NCI-H526 treated with DMSO at 0.1 percent for 48 hours (cell line): ENCODE data around the gene RESP18.
"Not testable (repeated sequence)": the region's sequence is repeated elsewhere in the genome, so short reads cannot be mapped to it uniquely, and the experiment has no call there.

ENCODE experiments used
- DNase-seq: peaks from one replicate; lab custom pipeline; 2025; lab: John Stamatoyannopoulos, UW

RESP18 gene

DNA sequence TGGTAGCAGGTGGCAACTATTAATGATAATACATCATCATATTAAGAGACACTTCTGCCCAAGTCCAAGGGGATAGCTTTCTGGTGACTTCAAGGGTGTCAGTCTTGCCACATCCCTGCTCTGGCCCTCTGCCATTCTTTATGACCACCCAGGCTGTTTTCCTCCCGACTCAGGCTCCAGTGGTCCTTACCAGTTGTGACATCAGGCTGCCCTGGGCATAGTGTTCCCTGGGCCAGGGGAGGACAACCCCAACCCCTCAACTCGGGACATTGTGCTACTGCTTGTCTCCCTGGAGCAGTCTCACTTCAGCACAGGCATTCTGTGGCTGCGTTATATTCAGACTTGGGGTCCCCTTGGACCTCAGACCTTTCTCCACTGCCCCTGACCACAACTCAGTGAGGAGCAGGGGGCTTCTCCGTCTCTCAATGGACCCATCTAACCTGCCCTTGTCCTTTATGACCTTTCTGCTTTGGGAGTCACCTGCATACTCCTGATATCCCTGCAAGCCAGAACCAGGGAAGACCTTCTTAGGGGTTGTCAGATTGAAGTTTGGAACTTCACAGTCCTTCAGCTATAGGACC lies 40.5 kb downstream of the RESP18 start:
- DNase-seq: no peak

GRCh38 chr2:219291394-219291793 lies 41.1 kb downstream of the RESP18 start:
- no peak for DNase-seq

- DNase-seq: no peak
These were observed 42.0 kb downstream of the RESP18 start for GRCh38 chr2:219290381-219291171.

- DNase-seq: no peak
These were observed 42.8 kb downstream of the RESP18 start for GRCh38 chr2:219289537-219290361.

- DNase-seq: no peak
These were observed 43.4 kb downstream of the RESP18 start for GRCh38 chr2:219289195-219289536.

GRCh38 chr2:219287580-219288265 lies 44.8 kb downstream of the RESP18 start:
- DNase-seq: no peak

- DNase-seq: not testable (repeated sequence)
These were observed 45.5 kb downstream of the RESP18 start for GRCh38 chr2:219287116-219287440.

DNA sequence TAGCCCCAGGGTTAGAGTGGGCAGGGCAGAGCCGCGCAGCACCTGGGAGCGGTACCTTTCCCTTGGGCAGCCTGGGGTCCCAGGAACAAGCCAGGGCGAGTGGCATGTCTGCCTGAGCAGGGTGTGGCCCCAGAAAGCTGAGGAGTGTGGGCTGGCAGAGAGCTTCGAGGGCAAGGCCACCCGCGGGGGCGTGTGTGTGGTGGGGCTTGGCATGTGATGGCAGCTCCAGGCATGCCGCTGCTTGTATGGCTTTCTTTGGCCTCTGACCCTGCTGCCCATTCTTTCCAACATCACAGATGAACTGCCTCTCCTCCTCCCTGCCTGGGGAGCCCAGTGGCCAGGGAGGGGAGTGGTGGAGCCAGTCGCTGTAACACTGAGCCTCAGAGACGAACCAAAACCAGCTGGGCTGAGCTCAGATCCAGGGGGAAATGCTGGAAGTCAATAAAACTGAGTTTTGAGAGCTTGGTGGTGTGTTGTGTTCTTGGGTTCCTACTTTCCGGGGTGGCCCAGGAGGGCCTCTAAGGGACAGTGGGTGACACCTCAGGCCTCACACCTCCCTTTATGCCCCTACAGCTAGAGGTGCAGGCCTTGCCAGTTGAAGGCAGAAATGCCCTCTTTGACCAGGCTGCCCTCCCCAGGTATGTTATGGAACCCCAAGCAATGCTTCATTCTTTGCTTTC lies 46.0 kb downstream of the RESP18 start:
- DNase-seq: no peak

DNA sequence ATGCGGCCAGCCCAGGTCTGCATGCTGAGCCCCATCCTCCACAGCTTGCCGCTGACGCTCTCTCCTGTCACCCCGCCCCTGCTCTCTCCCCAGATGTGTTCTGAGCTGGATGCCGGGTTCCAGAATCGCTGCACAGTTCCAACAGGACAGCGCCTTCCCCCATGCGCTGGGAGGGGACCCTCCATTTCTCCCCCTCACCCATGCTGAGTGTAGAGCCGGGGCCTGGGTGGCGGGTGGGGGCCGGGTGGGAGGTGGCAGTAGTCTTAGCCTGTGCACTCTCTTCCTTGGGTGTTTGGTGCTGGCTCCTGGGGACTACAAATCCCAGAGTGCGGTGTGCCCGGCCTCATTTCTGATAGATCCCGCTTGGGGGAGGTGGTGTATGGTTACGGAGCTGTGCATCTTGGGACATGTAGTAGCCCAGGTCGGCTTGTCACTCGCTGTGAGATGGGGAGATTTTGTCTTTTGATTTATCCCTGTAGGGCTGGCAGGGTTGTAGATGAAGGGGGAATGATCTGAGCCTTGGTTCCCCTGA lies 46.6 kb downstream of the RESP18 start:
- DNase-seq: no peak

- no peak for DNase-seq
These were observed 47.2 kb downstream of the RESP18 start for GRCh38 chr2:219285373-219285735.

DNA sequence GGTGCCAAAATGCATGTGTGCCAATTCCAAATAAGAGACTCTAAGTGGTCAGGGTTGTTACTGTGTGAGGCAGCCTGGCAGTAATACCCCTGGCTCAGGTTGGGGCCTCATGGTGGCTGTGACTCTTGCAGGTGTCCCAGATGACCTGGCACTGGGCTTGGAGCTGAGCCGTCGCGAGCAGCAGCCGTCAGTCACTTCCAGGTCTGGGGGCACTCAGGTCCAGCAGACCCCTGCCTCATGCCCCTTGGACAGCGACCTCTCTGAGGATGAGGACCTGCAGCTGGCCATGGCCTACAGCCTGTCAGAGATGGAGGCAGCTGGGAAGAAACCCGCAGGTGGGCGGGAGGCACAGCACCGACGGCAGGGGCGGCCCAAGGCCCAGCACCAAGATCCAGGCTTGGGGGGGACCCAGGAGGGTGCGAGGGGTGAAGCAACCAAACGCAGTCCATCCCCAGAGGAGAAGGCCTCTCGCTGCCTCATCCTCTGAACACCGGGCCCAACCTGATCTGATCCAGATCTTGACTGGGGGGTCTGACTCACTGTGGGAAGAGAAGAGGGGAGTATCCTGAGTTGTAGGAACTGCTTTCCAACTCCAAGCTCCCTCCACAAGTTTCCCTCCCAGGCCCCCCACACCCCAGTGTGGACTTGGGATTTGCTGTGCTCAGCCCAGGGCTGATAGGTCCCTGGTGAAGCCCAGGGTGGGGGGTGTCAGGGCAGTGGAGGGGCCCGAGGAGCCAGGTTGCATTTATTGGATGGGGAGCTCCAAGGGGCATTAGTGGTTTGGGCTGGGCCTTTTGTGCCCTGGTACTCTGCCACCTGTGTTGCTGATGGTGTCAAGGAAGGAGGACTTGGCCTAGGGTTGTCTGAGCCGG lies 47.8 kb downstream of the RESP18 start:
- DNase-seq: no peak

- no peak for DNase-seq
These were observed 49.5 kb downstream of the RESP18 start for GRCh38 chr2:219282943-219283581.

DNA sequence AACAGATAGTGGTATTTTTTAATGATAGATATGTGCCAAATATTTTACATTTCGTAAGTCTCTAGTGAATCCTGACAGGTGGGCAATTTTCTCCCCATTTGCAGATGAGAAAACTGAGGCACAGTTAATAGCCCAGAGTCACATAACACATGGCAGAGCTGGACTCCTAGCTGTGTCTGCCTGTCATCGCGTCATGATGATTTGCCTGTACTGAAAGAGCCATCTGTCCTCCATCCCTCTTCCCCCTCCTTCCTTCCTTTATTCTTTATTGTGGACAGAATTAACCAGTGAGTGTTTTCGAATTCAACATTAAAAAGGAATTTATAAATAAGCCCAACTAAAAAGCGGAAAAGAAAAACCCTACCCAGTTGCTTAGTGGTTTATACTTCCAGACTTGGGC lies 50.2 kb downstream of the RESP18 start:
- DNase-seq: no peak

DNA sequence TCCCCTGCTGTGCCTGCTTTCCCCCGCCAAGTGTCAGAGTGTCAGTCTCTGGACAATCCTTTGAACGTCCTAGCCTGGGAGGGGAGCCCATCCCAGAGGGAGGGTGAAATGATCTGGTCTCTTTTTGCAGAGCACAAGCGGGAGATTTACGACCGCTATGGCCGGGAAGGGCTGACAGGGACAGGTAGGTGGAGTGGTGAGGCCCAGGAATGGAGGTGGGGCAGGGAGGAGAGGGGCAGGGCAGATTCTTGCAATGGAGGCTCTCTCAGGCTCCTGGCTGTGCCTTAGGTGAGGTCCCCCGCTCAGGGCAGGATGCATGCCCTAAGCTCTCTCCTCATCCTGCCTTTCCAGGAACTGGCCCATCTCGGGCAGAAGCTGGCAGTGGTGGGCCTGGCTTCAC lies 51.0 kb downstream of the RESP18 start:
- DNase-seq: no peak

DNA sequence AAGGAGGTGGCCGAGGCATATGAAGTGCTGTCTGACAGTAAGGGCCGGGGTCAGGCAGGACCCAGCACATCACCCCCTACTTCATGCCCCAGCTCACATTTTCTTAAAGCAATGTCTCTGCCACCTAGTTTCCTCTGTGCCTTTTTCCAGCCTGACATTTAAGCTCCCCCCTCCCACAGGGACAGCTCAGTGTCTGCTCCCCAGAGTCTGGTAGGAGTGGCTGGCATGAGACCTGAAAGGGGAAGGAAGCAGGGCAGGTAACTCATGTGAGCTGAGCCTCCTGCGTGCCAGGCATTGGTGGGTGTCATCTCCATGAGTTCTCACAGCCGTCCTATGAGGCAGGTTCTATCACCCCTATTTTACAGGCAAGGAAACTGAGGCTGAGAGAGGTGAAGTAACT lies 51.9 kb downstream of the RESP18 start:
- no peak for DNase-seq

DNA sequence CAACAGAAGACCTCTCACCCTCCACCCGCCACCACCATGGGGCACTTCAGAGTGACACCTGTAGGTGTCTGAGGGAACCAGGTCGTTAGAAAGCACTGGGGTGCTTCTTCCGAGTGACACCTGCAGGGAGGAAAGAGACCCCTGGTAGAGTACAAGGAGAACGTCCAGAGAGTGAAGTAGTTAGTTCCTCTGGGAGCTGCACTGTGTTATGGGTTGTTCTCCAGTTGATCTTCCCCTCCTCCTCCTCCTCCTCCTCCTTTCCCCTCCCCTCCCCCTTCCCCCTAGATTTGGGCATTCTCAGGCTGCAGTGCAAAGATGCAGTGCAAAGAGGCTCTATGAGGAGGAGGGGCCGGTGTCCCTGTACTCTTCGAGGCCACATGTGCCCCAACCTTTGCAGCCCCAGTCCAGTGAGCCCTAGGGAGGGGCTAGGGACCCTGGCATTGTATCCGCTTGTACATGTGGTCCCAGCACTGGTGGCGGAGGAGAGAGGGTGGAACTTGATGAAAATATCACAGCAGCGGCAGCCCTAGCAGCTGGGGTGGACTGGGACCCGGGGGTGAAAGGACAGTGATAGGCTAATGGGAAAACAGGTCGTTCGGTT lies 52.5 kb downstream of the RESP18 start:
- no peak for DNase-seq

GRCh38 chr2:219279151-219279915 lies 53.2 kb downstream of the RESP18 start, which contains the start of gene DNAJB2:
Gene DNAJB2, plus strand, starts transcription at chr2:219279366. Its CDS starts 468 bp downstream, at chr2:219279834.
- DNase-seq: peak; percentile 94

- DNase-seq: no peak
These were observed 53.8 kb downstream of the RESP18 start for GRCh38 chr2:219278655-219279150.
